ENCODE data around the gene SMIM22. TPM values are rescaled to one million over a fixed set of nuclear protein-coding genes. Genes with fewer than 3 reads are reported as not detected.
"Not testable (repeated sequence)": the region's sequence is repeated elsewhere in the genome, so short reads cannot be mapped to it uniquely, and the experiment has no call there.

SMIM22 gene
- total and polyA plus RNA-seq, 10 donors, result not detected

DNA sequence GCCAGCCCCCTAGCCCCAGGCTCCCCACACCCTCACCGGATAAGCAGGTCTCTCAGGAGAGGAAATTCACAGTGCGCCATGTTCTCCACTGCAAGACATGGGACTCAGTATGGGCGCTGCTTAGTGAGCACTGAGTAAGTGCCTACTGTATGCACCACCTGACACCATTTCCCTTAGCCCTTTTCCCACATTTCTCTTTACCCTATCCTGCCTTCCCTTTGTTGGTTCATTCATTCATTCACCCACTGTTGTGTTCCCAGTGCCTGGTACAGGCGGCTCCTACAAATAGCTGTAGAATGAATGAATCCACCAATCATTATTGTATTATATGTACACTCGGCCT is 17.1 kb upstream of the SMIM22 start:
- TF ChIP-seq, protein P1, sequence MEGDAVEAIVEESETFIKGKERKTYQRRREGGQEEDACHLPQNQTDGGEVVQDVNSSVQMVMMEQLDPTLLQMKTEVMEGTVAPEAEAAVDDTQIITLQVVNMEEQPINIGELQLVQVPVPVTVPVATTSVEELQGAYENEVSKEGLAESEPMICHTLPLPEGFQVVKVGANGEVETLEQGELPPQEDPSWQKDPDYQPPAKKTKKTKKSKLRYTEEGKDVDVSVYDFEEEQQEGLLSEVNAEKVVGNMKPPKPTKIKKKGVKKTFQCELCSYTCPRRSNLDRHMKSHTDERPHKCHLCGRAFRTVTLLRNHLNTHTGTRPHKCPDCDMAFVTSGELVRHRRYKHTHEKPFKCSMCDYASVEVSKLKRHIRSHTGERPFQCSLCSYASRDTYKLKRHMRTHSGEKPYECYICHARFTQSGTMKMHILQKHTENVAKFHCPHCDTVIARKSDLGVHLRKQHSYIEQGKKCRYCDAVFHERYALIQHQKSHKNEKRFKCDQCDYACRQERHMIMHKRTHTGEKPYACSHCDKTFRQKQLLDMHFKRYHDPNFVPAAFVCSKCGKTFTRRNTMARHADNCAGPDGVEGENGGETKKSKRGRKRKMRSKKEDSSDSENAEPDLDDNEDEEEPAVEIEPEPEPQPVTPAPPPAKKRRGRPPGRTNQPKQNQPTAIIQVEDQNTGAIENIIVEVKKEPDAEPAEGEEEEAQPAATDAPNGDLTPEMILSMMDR (IDR thresholded peaks at IDR 0.05 in 8 of 11, conservative IDR thresholded peaks at IDR 0.05 in 3 of 11), result no peak
- TF ChIP-seq POLR2AphosphoS5 (IDR thresholded peaks at IDR 0.05) (no peak), POLR2A (IDR thresholded peaks at IDR 0.05) (no peak)
- Histone ChIP-seq H3K9me3 (no peaks in the 10 kb centered on the region), H3K36me3 (no peaks in the 10 kb centered on the region), H3K27ac (no peak overlapping the region), H3K27me3 (replicated peaks in 1 of 7) (no peaks in the 10 kb centered on the region), H3K4me1 (no peaks in the 10 kb centered on the region), H3K4me3 (no peak overlapping the region)
- 87 to 91% (median 89%) methylated on average over 5 of the region's 5 CpGs for WGBS, 5 donors
- intact Hi-C loops (cut with DNase I; ENCODE audit: low total_unique reads), result no loop called here
- no peak for DNase-seq

DNA sequence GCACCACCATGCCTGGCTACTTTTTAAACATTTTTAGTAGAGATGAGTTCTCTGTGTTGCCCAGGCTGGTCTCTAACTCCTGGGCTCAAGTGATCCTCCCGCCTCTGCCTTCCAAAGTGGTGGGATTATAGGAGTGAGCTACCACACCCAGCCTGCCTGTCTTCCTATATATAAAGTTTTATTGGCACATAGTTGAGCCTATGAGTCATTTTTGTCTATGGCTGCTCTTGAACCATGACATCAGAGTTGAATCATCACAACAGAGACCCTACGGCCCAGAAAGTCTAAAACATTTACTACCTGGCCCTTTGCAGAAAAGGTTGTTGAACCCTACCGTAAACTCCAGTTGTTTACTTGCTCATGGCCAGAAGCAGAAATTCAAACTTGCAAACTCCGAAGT is 14.9 kb upstream of the SMIM22 start:
- H3K36me3 ChIP-seq, result no peaks in the 10 kb centered on the region
- no peak overlapping the region for H3K27ac ChIP-seq
- DNase-seq, result no peak
- H3K4me1 ChIP-seq, result no peaks in the 10 kb centered on the region
- no peaks in the 10 kb centered on the region for H3K9me3 ChIP-seq
- WGBS, 5 donors, result 78 to 90% (median 85%) methylated on average over 4 of the region's 4 CpGs
- no peak overlapping the region for H3K4me3 ChIP-seq
- intact Hi-C loops (cut with DNase I; ENCODE audit: low total_unique reads), result no loop called here
- H3K27me3 ChIP-seq (replicated peaks in 1 of 7), result no peaks in the 10 kb centered on the region
- TF ChIP-seq, protein P1 (IDR thresholded peaks at IDR 0.05 in 8 of 11, conservative IDR thresholded peaks at IDR 0.05 in 3 of 11), result no peak
- no peak for TF ChIP-seq POLR2AphosphoS5 (IDR thresholded peaks at IDR 0.05)
- no peak for TF ChIP-seq POLR2A (IDR thresholded peaks at IDR 0.05)

DNA sequence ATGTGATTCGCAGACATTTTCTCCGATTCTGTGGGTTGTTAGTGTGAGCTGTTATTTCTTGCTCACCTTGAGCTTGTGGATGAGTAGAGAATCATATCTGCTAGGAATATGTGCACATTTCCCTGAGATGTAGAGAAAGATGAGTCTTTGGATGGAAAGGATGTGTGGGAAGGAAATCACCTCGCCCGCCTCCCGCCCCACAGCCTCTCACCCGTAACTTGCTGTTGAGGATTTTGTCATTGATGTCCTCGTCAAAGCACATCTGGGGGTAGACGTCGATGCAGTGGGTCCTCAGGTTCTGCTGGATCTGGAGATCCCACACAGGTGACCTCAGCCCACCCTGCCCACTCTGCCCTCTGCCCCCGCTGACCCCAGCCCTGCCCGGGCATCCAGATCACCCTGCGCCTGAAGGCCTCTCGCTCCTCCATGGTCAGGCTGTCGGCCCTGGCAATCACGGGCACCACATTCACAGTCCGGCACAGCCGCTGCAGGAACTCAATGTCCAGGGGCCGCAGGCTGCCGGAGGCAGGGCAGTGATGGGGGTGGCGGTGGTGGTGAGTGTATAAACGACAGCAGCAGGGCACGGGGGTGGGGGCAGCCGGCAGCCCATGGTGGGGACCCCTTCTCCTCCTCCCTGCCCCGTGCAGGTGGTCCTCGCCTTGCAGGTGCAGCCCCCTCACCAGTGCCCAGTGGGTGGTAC is 11.8 kb upstream of the SMIM22 start:
- TF ChIP-seq POLR2AphosphoS5 (IDR thresholded peaks at IDR 0.05) (no peak), POLR2A (IDR thresholded peaks at IDR 0.05) (no peak)
- TF ChIP-seq, protein P1 (IDR thresholded peaks at IDR 0.05 in 8 of 11, conservative IDR thresholded peaks at IDR 0.05 in 3 of 11), result no peak
- no peaks in the 10 kb centered on the region for H3K36me3 ChIP-seq
- H3K27ac ChIP-seq, result no peak overlapping the region
- H3K4me1 ChIP-seq, result no peaks in the 10 kb centered on the region
- no peaks in the 10 kb centered on the region for H3K9me3 ChIP-seq
- H3K27me3 ChIP-seq (replicated peaks in 1 of 7), result no peaks in the 10 kb centered on the region
- no peak for DNase-seq
- no peak overlapping the region for H3K4me3 ChIP-seq
- WGBS, 5 donors, result 87 to 91% (median 88%) methylated on average over 9 to 25 of the region's 25 CpGs
- intact Hi-C loops (cut with DNase I; ENCODE audit: low total_unique reads), result no loop called here

DNA sequence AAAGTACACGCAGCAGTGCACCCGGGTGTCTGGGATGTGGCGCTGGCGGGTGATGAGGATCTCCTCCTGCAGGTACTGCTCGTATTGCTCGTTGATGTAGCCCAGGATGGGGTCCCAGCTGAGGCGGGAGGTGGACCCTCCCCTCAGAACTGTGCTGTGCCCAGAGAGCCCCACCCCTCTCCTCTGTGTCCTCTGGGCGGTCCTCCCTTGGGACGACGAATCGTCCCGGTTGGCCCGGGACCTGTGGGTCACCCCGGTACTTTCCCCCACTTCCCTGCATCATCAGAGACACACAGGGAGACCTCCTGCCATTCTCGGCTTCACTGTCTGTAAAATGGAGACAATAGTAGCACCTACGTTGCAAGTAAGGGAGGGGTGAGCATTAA is 11.2 kb upstream of the SMIM22 start:
- no peaks in the 10 kb centered on the region for H3K27me3 ChIP-seq (replicated peaks in 1 of 7)
- intact Hi-C loops (cut with DNase I; ENCODE audit: low total_unique reads), result no loop called here
- no peak for DNase-seq
- no peak overlapping the region for H3K27ac ChIP-seq
- H3K4me3 ChIP-seq, result no peak overlapping the region
- H3K9me3 ChIP-seq, result no peaks in the 10 kb centered on the region
- no peaks in the 10 kb centered on the region for H3K36me3 ChIP-seq
- no peaks in the 10 kb centered on the region for H3K4me1 ChIP-seq
- WGBS, 5 donors, result 73 to 89% (median 77%) methylated on average over 15 to 16 of the region's 16 CpGs
- TF ChIP-seq POLR2A (IDR thresholded peaks at IDR 0.05), result no peak
- TF ChIP-seq, protein P1 (IDR thresholded peaks at IDR 0.05 in 8 of 11, conservative IDR thresholded peaks at IDR 0.05 in 3 of 11), result no peak
- no peak for TF ChIP-seq POLR2AphosphoS5 (IDR thresholded peaks at IDR 0.05)

DNA sequence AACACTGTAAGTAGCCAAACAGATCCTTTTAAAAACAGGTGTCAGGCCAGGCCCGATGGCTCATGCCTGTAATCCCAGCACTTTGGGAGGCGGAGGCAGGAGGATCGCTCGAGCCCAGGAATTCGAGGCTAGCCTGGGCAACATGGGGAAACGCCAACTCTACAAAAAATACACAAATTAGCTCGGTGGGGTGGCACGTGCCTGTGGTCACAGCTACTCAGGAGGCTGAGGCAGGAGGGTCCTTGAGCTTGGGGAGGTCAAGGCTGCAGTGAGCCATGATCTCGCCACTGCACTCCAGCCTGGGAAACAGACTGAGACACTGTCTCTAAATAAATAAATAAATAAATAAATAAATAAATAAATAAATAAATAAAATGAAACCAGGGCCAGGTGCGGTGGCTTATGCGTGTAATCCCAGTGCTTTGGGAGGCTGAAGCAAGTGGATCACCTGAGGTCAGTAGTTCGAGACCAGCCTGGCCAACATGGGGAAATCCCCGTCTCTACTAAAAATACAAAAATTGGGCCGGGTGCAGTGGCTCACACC is 10.7 kb upstream of the SMIM22 start:
- H3K4me1 ChIP-seq; DNase-seq; intact Hi-C loops (cut with DNase I; ENCODE audit: low total_unique reads); H3K36me3 ChIP-seq; H3K9me3 ChIP-seq; H3K27me3 ChIP-seq (replicated peaks in 1 of 7); H3K27ac ChIP-seq; H3K4me3 ChIP-seq: not testable (repeated sequence)
- whole genome bisulfite sequencing, 5 donors, result 82 to 93% (median 90%) methylated on average over 14 of the region's 14 CpGs
